SK-N-SH treated with all-trans-retinoic acid at 6 μM for 48 hours (cell line): ENCODE data around the gene SFR1.
"Not testable (repeated sequence)": the region's sequence is repeated elsewhere in the genome, so short reads cannot be mapped to it uniquely, and the experiment has no call there.

Experiments
- ATAC-seq: fragments of 200-7000 bp; cut with Tn5 transposase; 3 replicates; pipeline ENCODE4 v1.9.1; 2020; ENCODE audit warnings: mild to moderate bottlenecking, moderate library complexity
- ARNTL ChIP-seq: fragments of 450-650 bp; formaldehyde crosslinking; IDR thresholded peaks from 2 replicates; pipeline ENCODE4 v1.5.0; 2020; ENCODE audit warnings: low read depth, mild to moderate bottlenecking, moderate library complexity, borderline replicate concordance
- BACH2 ChIP-seq: fragments of 250-450 bp; sonication (Bioruptor Pico); IDR thresholded peaks from 2 replicates; pipeline ENCODE4 v1.9.0; 2021; ENCODE audit warnings: mild to moderate bottlenecking, borderline replicate concordance
- CREB5 ChIP-seq: fragments of 250-450 bp; sonication (Bioruptor Pico); IDR thresholded peaks from 2 replicates; pipeline ENCODE4 v1.5.1; 2020; ENCODE audit warnings: low read depth, mild to moderate bottlenecking, moderate library complexity
- CSDC2 ChIP-seq: fragments of 250-450 bp; sonication (Bioruptor Pico); IDR thresholded peaks from 2 replicates; pipeline ENCODE4 v1.5.0; 2020; ENCODE audit warnings: mild to moderate bottlenecking, moderate library complexity
- ESRRG ChIP-seq: fragments of 250-450 bp; sonication (Bioruptor Pico); IDR thresholded peaks from 2 replicates; pipeline ENCODE4 v1.6.1; 2021; ENCODE audit warnings: mild to moderate bottlenecking
- ISL1 ChIP-seq: fragments of 250-450 bp; sonication (Bioruptor Pico); IDR thresholded peaks from 2 replicates; pipeline ENCODE4 v2.1.2; 2022; ENCODE audit warnings: mild to moderate bottlenecking, moderate library complexity
- OSR1 ChIP-seq: fragments of 250-450 bp; sonication (Bioruptor Pico); IDR thresholded peaks from 2 replicates; pipeline ENCODE4 v1.8.0; 2022; ENCODE audit warnings: moderate library complexity, mild to moderate bottlenecking, inconsistent platforms
- PATZ1 ChIP-seq: fragments of 250-450 bp; sonication (Bioruptor Pico); IDR thresholded peaks from 2 replicates; pipeline ENCODE4 v1.8.0; 2020; ENCODE audit warnings: mild to moderate bottlenecking, moderate library complexity, borderline replicate concordance
- POU6F1 ChIP-seq: fragments of 250-450 bp; sonication (Bioruptor Pico); IDR thresholded peaks from 2 replicates; pipeline ENCODE4 v1.8.0; 2021; ENCODE audit warnings: low read depth, mild to moderate bottlenecking, moderate library complexity, borderline replicate concordance
- PPARA ChIP-seq: fragments of 250-450 bp; sonication (Bioruptor Pico); IDR thresholded peaks from 2 replicates; pipeline ENCODE4 v1.5.0; 2020; ENCODE audit warnings: mild to moderate bottlenecking, borderline replicate concordance
- RARB ChIP-seq: fragments of 250-450 bp; sonication (Bioruptor Pico); IDR thresholded peaks from 2 replicates; pipeline ENCODE4 v1.8.0; 2021; ENCODE audit warnings: mild to moderate bottlenecking, moderate library complexity
- SNAI2 ChIP-seq: fragments of 250-450 bp; sonication (Bioruptor Pico); IDR thresholded peaks from 2 replicates; pipeline ENCODE4 v1.5.0; 2020; ENCODE audit warnings: mild to moderate bottlenecking, moderate library complexity
- TCF4 ChIP-seq: fragments of 250-450 bp; sonication (Bioruptor Pico); IDR thresholded peaks from 2 replicates; pipeline ENCODE4 v1.8.0; 2021; ENCODE audit warnings: mild to moderate bottlenecking, moderate library complexity, borderline replicate concordance
- TSHZ2 ChIP-seq: fragments of 250-450 bp; sonication (Bioruptor Pico); IDR thresholded peaks from 2 replicates; pipeline ENCODE4 v1.5.0; 2020; ENCODE audit warnings: mild to moderate bottlenecking, moderate library complexity
- ZC3H10 ChIP-seq: fragments of 250-450 bp; sonication (Bioruptor Pico); IDR thresholded peaks from 2 replicates; pipeline ENCODE4 v1.5.1; 2021; ENCODE audit warnings: mild to moderate bottlenecking, moderate library complexity
- ZFP3 ChIP-seq: fragments of 250-450 bp; sonication (Bioruptor Pico); IDR thresholded peaks from 2 replicates; pipeline ENCODE4 v1.5.0; 2020; ENCODE audit warnings: mild to moderate bottlenecking, moderate library complexity
- ZFP30 ChIP-seq: fragments of 450-650 bp; formaldehyde crosslinking; IDR thresholded peaks from 2 replicates; pipeline ENCODE4 v1.5.0; 2022; ENCODE audit warnings: mild to moderate bottlenecking, moderate library complexity
- ZNF565 ChIP-seq: fragments of 450-650 bp; formaldehyde crosslinking; conservative IDR thresholded peaks from 2 replicates; pipeline ENCODE4 v1.5.0; 2020; ENCODE audit warnings: low read depth, mild to moderate bottlenecking, moderate library complexity
- ZNF70 ChIP-seq: fragments of 450-650 bp; formaldehyde crosslinking; IDR thresholded peaks from 2 replicates; pipeline ENCODE4 v1.5.0; 2020; ENCODE audit warnings: mild to moderate bottlenecking, moderate library complexity
- ZNF8 ChIP-seq: fragments of 450-650 bp; formaldehyde crosslinking; IDR thresholded peaks from 2 replicates; pipeline ENCODE4 v1.5.0; 2020; ENCODE audit warnings: mild to moderate bottlenecking, moderate library complexity

Gene SFR1

DNA sequence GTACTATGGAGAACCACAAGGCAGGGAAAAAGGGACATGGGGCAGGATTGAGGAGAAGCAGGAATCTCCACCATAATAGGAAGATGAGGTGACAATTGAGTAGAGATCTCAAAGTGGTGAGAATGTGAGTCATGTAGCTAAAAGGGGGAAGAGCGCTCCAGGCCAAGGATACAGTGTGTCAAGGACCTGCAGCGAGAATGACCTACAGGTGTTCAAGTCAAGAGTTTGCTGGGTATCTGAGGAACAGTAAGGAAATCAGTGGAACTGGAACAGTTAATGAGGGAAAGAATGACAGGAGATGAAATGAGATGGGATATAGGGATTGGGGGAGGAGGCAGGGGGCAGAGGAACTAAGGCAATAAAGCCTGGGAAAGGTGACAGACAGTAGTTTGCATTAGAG is 33.6 kb downstream of the SFR1 start:
- TF ChIP-seq TSHZ2 (CRISPR knock-in tag) (no peak), BACH2 (CRISPR knock-in tag) (no peak), SNAI2 (CRISPR knock-in tag) (no peak), ZFP30 (no peak), CREB5 (CRISPR knock-in tag) (no peak), PATZ1 (no peak), ZNF70 (CRISPR knock-in tag) (no peak), ESRRG (CRISPR knock-in tag) (no peak), ZFP3 (CRISPR knock-in tag) (no peak), ARNTL (CRISPR knock-in tag) (no peak), RARB (no peak), ZNF8 (CRISPR knock-in tag) (no peak), ZNF565 (CRISPR knock-in tag) (no peak), ISL1 (no peak), CSDC2 (CRISPR knock-in tag) (no peak), ZC3H10 (no peak), TCF4 (CRISPR knock-in tag) (no peak), POU6F1 (CRISPR knock-in tag) (no peak)
- no peak for ATAC-seq

DNA sequence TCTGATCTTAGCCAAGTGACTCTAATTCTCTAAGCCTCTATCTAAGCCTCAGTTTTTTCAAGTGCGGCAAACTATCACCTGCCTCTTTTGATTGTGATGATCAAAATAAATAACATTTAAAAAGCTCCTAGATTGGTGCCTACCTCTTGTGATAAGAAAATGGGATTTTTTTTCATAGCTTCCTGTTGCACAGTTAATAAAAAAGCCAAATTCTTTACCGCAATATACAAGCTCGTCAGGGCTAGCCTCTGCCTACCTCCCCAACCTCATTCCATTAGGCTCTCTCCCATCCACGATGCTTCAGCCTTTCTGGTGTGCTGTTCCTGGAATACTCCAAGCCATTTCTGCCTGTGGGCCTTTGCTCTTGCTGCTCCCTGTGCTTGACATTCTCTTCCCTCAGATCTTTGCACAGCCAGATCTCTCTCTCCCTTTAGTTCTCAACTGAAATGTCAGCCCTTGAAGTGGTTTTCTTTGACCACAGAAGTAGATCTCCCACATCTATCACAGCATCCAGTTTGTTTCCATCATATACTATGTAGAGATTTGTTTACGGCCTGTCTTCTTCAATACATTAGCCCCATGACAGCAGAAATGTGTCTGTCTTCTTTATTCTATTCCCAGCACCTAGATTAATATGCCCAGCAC is 48.8 kb downstream of the SFR1 start:
- no peak for ATAC-seq
- TF ChIP-seq BACH2 (CRISPR knock-in tag) (no peak), ARNTL (CRISPR knock-in tag) (no peak), TSHZ2 (CRISPR knock-in tag) (no peak), ESRRG (CRISPR knock-in tag) (no peak), ZFP30 (no peak), OSR1 (CRISPR knock-in tag) (no peak), POU6F1 (CRISPR knock-in tag) (no peak), ZNF565 (CRISPR knock-in tag) (no peak), PPARA (CRISPR knock-in tag) (no peak), ZNF8 (CRISPR knock-in tag) (no peak)

- ATAC-seq, result not testable (repeated sequence)
Observed at GRCh38 chr10:104174136-104174535, 52.2 kb downstream of the SFR1 start.
